WERI-Rb-1 (cell line): ENCODE results near the gene ACTR1A.
"Not testable (repeated sequence)": the region's sequence is repeated elsewhere in the genome, so short reads cannot be mapped to it uniquely, and the experiment has no call there.

ENCODE experiments used
- DNase-seq: peaks from one replicate; pipeline ENCODE4 v3.0.0-alpha.2; 2020
- H3K27ac ChIP-seq: fragments of 250-450 bp; sonication (Bioruptor Pico); 2 replicates; pipeline ENCODE4 v1.5.1; 2020; ENCODE audit warnings: mild to moderate bottlenecking, moderate library complexity
- H3K27me3 ChIP-seq: fragments of 250-450 bp; sonication (Bioruptor Pico); 2 replicates; pipeline ENCODE4 v1.5.1; 2021; ENCODE audit warnings: mild to moderate bottlenecking, low read depth, moderate library complexity; ENCODE audit not compliant: insufficient read depth, severe bottlenecking
- H3K36me3 ChIP-seq: fragments of 250-450 bp; sonication (Bioruptor Pico); 2 replicates; pipeline ENCODE4 v1.5.1; 2020; ENCODE audit warnings: mild to moderate bottlenecking, moderate library complexity
- H3K4me3 ChIP-seq: 2 replicates; pipeline ENCODE4 v1.5.1; 2011; ENCODE audit warnings: low read depth, mild to moderate bottlenecking, control low read depth, low read length
- H3K9me3 ChIP-seq: fragments of 250-450 bp; sonication (Bioruptor Pico); 2 replicates; pipeline ENCODE4 v1.5.1; 2021; ENCODE audit warnings: mild to moderate bottlenecking, moderate library complexity; ENCODE audit not compliant: severe bottlenecking
- TF ChIP-seq, protein P1 (sequence below): IDR thresholded peaks from 2 replicates; pipeline ENCODE4 v1.5.1; 2011; ENCODE audit warnings: low read depth, mild to moderate bottlenecking, control low read depth, inconsistent platforms, low read length

Gene ACTR1A

DNA sequence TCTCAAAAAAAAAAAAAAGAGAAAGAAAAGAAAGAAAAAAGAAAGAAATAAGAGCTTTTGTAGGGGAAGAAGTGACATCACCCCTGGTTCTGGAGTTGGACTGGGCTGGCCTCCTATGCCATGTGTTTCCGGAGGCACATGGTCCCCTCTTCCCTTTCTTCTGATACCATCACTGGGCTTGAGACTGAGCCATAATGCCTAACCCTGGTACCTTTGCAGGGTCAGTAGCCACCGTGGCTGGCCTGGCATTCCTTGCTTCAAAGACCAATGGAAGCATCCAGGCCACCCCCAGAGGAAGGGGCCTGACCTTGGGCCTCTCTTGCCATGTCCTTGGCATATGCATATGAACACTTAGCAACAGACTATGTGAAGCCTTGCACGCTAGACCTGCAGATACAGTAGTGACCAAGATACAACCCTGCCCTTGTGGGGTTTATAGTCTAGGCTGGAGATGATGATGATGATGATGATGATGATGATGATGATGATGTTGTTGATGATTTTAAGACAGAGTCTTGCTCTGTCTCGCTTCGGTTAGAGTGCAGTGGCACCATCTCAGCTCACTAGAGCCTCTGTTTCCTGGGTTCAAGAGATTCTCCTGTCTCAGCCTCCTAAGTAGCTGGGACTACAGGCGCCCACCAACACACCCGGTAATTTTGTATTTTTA is 33.1 kb upstream of the ACTR1A start:
- Histone ChIP-seq H3K9me3 (no peaks in the 10 kb centered on the region), H3K27me3 (no peaks in the 10 kb centered on the region), H3K27ac (no peak overlapping the region), H3K36me3 (no peaks in the 10 kb centered on the region), H3K4me3 (no peak overlapping the region)
- no peak for DNase-seq
- TF ChIP-seq, protein P1, sequence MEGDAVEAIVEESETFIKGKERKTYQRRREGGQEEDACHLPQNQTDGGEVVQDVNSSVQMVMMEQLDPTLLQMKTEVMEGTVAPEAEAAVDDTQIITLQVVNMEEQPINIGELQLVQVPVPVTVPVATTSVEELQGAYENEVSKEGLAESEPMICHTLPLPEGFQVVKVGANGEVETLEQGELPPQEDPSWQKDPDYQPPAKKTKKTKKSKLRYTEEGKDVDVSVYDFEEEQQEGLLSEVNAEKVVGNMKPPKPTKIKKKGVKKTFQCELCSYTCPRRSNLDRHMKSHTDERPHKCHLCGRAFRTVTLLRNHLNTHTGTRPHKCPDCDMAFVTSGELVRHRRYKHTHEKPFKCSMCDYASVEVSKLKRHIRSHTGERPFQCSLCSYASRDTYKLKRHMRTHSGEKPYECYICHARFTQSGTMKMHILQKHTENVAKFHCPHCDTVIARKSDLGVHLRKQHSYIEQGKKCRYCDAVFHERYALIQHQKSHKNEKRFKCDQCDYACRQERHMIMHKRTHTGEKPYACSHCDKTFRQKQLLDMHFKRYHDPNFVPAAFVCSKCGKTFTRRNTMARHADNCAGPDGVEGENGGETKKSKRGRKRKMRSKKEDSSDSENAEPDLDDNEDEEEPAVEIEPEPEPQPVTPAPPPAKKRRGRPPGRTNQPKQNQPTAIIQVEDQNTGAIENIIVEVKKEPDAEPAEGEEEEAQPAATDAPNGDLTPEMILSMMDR, result no peak

DNA sequence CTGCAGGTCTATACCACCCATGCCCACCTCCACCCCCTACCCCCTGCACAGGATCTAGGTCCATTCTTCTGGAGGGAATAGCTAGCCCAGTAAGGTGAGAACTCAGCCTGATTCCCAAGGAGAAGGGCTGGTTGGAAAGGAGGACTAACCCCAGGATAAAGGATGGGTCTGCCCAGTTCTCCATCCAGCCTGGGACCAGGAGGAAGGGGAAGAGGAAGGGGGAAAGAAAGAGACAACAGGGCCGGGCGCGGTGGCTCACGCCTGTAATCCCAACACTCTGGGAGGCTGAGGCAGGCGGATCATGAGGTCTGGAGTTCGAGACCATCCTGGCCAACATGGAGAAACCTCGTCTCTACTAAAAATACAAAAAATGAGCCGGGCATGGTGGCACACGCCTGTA is 32.5 kb upstream of the ACTR1A start:
- H3K27ac ChIP-seq, H3K4me3 ChIP-seq, H3K36me3 ChIP-seq, DNase-seq, H3K9me3 ChIP-seq, H3K27me3 ChIP-seq: not testable (repeated sequence)

DNA sequence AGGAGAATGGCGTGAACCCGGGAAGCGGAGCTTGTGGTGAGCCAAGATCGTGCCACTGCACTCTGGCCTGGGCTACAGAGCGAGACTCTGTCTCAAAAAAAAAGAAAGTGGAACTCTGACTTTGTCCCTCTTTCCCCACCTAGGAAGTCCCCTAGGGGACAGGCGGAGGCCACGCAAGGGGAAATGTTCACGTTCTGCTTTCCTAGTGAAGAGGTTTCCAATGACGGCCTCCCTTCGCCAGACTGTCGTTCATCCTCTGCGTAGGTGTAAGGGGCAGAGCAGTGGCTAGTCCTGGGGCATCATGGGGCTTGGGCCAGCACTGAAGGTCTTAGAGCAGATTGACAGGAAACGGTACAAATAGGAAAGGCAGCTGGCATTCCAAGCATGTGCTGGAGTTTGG is 31.8 kb upstream of the ACTR1A start:
- no peak for DNase-seq
- H3K9me3 ChIP-seq, result no peaks in the 10 kb centered on the region
- H3K4me3 ChIP-seq, result no peak overlapping the region
- no peak overlapping the region for H3K27ac ChIP-seq
- TF ChIP-seq, protein P1, result no peak
- no peaks in the 10 kb centered on the region for H3K27me3 ChIP-seq
- H3K36me3 ChIP-seq, result no peaks in the 10 kb centered on the region

DNA sequence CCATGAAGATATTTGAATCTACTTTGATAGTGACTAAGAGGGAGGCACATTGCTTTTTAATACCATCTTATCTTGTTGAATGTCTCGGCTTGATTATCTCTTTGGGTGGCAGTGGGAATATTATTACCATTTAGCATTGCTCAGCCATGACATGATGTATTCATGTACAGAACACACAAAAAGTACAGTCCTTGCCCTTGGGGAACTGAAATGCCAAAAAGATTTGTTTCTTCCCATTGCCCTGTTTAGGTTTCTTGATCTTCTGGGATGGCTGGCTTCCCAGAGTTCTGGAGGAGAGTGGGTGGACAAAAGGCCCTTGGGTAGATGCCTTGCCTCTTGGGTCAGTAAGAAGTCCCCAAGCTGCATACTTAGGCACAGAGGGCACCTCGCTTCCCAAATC is 25.0 kb upstream of the ACTR1A start:
- Histone ChIP-seq H3K27me3 (no peaks in the 10 kb centered on the region), H3K36me3 (peaks cover 2% of the 10 kb centered on the region), H3K4me3 (no peak overlapping the region), H3K27ac (no peak overlapping the region), H3K9me3 (no peaks in the 10 kb centered on the region)
- TF ChIP-seq, protein P1, result no peak
- DNase-seq, result no peak

DNA sequence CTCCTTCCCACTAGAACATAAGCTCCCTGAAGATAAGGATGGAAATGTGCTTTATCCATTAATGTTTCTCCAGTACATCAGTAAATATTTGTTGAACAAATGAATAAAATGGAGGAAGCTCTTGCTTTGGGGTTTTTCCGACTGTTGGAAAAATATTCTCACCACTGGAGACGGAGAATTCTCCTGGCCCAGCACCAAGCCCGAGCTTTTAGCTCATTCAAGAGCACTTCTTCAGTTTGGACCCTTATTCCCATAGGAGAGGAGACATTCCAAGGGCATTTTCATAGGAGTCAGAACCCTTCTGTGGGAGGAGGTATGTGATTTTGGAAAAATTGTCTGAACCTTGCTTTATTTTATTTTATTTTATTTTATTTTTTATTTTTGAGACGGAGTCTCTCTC is 22.2 kb upstream of the ACTR1A start:
- no peak overlapping the region for H3K4me3 ChIP-seq
- DNase-seq, result no peak
- H3K36me3 ChIP-seq, result peaks cover 4% of the 10 kb centered on the region
- TF ChIP-seq, protein P1, result no peak
- no peaks in the 10 kb centered on the region for H3K27me3 ChIP-seq
- H3K9me3 ChIP-seq, result no peaks in the 10 kb centered on the region
- H3K27ac ChIP-seq, result no peak overlapping the region

DNA sequence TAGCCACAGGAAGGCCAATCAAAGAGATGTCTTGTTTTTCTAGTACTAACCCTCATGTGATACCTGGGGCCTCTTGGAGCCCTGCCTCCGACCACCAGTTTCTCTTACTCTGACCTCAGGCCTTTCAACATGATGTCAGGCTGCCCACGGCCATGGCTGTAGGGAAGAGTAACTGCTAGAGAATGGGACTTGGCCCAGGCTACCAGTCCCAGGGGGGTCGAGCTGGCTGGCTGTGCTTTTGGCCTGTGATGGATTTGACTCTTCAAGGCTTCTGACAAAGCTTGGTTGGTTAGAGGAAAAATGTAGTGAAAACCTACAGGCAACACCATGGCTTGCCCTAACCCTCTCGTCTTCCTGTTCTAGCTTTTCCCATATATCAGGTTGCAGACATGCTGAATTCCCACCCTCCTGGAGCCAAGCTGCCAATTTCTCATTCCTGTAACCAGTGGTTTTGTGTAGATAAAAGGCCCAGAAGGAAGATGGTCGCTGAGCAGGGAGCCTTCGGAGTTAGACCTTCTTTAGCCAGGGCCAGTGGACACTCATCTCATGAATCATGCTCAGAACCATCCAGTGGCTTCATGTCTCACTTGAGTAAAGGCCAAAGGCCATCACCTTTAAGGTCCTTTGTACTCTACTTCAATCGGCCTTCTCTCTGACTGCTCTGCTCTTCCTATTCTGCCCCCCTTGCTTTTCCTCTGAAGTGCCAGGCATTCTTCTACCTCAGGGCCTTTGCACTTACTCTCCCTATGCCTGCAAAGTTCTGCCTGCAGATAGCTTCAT is 20.9 kb upstream of the ACTR1A start:
- TF ChIP-seq, protein P1, result no peak
- no peak overlapping the region for H3K4me3 ChIP-seq
- DNase-seq, result no peak
- no peaks in the 10 kb centered on the region for H3K9me3 ChIP-seq
- peaks cover 4% of the 10 kb centered on the region for H3K36me3 ChIP-seq
- no peaks in the 10 kb centered on the region for H3K27me3 ChIP-seq
- no peak overlapping the region for H3K27ac ChIP-seq
